Stimulated activated CD8-positive, alpha-beta memory T cell treated with anti-CD3 and anti-CD28 coated beads, Interleukin-7, amount 100 ng/mL, for 1 hour (primary cell): ENCODE measurements around the gene JUND.
A peak's percentile ranks its signal among the peaks of the same experiment; 100 is the strongest.
"Not testable (repeated sequence)": the region's sequence is repeated elsewhere in the genome, so short reads cannot be mapped to it uniquely, and the experiment has no call there.

ENCODE experiments used
- DNase-seq, 2 donors: peaks; one replicate each; pipeline ENCODE4 v3.0.0-alpha.2; 2020; ENCODE audit warnings: low read depth in 2 of 2

Gene JUND

GRCh38 chr19:18281082-18282020 is at the start of gene JUND:
Gene JUND (minus strand): TSS chr19:18281622. CDS start chr19:18281484, 138 bp downstream.
- DNase-seq: peak; percentile 89 to 95

- no peak for DNase-seq
These were observed 49.4 kb upstream of the JUND start for GRCh38 chr19:18330868-18331267.

DNA sequence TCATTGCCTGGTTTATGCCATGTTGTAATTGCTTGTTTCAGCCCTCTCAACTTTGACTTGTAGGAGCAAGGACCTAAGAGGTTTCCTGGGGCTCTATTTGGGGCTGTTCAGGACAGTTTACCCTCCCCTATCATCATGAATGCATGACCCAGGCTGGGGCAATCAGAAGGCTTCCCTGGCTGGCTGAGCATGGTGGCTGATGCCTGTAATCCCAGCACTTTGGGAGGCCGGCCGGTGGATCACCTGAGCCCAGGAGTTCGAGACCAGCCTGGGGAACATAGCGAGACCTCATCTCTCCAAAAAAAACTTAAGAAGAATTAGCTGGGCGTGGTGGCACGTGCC is 47.6 kb upstream of the JUND start:
- no peak for DNase-seq

- peak; percentile 67 to 68 for DNase-seq
These were observed 47.1 kb upstream of the JUND start for GRCh38 chr19:18328340-18329034.

- no peak for DNase-seq
These were observed 45.4 kb upstream of the JUND start for GRCh38 chr19:18326772-18327171.

DNA sequence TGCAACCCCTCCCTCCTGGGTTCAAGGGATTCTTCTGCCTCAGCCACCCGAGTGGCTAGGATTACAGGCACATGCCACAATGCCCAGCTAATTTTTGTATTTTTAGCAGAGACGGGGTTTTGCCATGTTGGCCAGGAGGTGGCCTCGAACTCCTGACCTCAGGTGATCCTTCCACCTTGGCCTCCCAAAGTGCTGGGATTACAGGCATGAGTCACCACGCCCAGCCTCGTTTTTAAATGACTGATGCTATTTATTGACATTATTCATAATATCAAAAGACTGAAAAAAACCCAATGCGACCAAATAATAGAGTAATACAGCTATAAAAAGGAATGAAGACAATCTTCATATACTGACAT is 42.9 kb upstream of the JUND start:
- not testable (repeated sequence) for DNase-seq

GRCh38 chr19:18322759-18323460 is 41.5 kb upstream of the JUND start, which contains the start of gene LSM4:
Gene LSM4 (minus strand): TSS chr19:18323076. CDS start chr19:18323020, 56 bp downstream.
- DNase-seq: peak; percentile 99

- no peak for DNase-seq
These were observed 40.9 kb upstream of the JUND start for GRCh38 chr19:18322318-18322758.

- DNase-seq: no peak
These were observed 40.3 kb upstream of the JUND start for GRCh38 chr19:18321734-18322102.

GRCh38 chr19:18320865-18321733 is 39.7 kb upstream of the JUND start:
- DNase-seq: no peak

DNA sequence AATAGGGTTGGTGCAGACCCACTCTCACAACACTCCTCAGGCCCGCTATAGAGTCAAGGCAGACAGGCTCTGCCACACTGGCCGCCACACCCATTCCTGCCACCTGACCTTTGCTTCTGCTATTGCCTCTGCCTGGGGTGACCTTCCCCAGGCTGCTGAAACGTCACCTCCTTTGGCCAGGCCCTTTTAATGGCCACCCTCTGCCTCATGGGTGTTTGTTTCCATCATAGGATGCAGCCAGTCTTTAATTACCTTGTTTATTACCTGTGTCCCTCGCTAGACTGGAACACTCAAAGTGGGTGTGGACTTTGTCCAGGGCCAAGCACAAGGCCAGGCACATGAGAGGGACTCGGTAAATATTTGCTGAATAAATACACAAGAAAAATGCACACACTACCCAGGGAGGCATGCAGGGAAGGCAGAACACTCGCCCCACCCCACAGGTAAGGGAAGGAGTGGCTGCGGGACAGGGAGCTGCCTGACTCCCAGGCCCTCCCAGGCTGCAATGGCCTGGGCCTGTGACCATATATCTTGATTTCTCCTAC is 38.2 kb upstream of the JUND start:
- DNase-seq: no peak

DNA sequence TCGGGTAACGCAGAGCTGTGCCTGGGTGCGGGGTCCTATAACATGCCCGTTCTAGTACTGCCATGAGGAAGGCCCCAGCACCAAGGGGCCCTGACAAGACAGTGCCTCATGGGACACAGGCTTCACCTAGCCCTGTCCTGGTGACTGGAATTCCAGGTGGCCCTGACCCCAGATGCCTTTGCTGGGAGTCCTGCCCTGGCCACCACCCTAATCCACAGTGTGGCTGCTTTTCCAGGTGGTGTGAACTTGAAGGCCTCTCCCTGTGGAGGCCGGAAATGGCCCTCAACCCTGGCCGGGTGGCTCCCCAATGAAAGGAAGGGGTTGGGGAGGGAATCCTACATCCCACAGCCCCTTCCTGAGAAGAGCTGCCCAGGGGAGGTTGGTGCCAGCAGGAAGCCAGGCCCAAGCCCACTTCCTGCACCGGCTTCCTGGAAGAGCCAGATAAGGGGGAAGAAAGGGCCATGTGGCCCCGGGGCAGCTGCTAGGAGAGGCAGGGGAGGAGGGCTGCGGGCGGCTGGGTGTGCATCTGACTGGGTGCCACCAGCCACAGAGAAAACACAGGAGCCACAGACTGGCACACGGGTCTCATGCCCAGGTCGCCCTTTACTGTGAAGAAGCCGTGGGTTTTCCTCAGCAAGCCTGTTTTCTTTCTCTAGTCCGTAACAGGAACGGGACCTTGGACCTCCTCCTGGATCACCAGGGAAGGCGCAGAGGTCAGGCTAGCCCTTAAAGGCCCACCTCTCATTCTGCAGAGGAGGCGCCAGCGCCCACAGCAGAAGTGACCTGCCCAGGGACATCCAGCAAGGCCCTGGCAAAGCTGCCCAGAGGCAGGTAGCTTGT is 36.8 kb upstream of the JUND start:
- no peak for DNase-seq

GRCh38 chr19:18313398-18313797 is 32.0 kb upstream of the JUND start:
- no peak for DNase-seq

DNA sequence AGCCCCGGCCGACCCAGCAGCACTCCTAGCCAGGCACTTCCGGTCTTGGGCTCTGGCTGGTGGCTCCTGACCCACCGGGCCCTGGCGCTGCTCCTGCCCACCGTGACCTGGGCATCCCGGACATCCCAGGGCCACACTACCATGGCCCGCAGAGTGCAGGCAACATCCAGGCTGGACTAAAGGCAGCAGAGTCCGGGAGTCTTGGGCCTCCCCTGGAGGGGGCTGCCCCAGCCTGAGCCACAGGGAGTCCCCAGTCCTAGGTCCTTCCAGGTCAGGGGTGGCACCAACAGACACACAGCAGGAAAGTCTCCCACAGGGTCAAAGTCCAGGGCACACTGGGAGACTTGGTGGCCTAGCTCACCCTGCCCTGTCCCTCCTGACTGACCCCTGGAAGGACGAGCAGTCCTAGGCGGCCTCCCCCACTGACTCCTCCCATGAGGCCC is 30.7 kb upstream of the JUND start:
- DNase-seq: no peak

DNA sequence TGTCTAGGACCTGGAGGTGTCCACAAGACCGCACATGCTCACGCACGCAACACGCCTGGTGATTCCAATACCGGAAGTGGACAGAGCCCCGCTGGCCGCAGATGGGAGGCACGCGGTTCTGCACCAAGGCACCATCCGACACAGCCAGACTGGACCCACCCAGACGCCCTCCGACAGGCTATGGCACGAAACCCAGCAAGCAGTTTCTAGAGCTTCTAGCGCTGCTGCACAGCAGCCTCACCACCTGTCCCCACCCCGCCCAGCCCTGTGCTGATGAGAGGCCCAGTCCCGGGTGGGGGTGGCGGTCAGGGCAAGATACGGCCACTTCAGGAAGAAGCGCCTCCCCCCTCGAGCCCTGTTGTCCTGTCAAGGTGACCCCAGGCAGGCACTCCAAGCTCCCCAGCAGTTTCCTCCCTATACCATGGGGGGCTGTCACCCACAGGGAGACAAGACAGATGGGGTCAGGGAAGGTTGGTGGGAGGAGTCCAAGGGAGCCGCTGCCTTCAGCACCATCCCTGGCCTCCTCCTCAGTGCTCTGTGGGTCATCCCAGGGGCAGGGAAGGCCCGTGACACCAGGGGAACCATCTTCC is 30.2 kb upstream of the JUND start:
- DNase-seq: no peak

DNA sequence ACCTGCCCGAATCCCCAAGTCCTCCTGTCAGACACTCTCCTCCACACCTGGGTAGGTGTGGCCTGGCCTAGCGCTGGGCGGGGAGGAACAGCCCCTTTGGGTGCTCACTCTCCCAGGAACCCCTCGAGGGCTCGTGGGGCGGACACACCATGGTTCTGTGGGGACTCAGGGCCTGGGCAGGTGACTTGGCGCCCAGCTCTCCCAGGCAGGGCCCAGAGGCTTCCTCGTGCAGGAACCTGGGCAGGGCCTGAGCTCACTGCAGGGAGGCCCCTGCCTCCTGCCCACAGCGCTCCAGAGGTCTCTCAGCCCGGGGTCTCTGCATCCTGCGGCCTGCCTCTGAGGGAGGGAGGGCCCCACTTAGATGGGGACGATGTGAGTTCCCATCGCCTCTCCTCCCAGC is 29.5 kb upstream of the JUND start:
- no peak for DNase-seq

DNA sequence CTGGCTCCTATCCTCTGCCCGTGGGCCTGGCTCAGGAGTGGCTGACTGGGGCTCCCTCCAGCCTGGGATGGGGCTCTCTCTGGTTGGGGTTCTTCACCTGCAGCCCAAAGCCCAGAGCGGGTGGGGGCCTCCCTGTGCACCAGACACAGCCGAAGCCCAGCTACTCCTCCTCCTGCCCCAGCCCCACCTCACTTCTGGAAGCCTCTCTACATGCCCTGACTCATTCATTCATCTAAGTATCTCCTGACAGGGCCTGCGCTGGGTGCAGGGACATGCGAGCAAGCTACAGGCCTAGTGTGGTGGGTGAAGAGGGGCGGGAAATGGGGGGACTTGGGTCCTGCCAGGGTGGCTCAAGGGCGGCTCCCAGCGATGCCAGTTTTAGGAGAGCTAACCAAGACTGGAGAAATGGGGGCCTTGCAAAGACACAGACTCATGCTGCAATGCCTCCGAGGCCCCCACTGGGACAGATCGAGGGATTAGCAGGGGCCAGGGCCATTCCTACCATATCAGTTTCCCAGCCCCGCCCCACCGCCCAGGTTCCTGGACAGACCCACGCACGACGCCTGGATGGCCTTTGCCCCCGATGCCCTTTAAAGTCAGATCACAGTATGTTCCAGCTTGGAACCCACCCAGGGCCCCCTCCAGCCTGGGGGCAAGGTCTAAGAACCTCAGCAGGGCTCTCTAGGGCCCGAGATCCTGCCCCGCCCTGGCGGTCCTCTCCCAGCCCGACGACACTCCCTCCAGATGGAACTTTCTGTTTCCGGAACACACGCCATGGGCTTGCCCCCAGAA is 28.9 kb upstream of the JUND start:
- DNase-seq: no peak

GRCh38 chr19:18309525-18310064 is 28.2 kb upstream of the JUND start:
- DNase-seq: no peak

- DNase-seq: no peak
These were observed 27.5 kb upstream of the JUND start for GRCh38 chr19:18308948-18309325.
